ENCODE results near the gene TRIM34.

GRCh38 chr11:5688482-5688881 is 63.7 kb downstream of the TRIM34 start:
- TF ChIP-seq CTCF (conservative IDR thresholded peaks at IDR 0.05; ENCODE audit: low read depth, low read length) (no peak), EZH2 (IDR thresholded peaks at IDR 0.05; ENCODE audit: borderline replicate concordance, low read depth, low read length, poor library complexity, severe bottlenecking) (no peak)

Measured in A673 (cell line).